Prostate gland (tissue), 2 donors: ENCODE measurements around the gene SUFU.

Source experiments
- POLR2A ChIP-seq: fragments of 450-650 bp; IDR thresholded peaks from one replicate; pipeline ENCODE4 v1.6.1; 2016; ENCODE audit warnings: antibody characterized with exemption, mild to moderate bottlenecking
- POLR2AphosphoS5 ChIP-seq: sonication (generic); formaldehyde crosslinking; IDR thresholded peaks from one replicate; pipeline ENCODE4 v1.6.1; 2017; ENCODE audit warnings: antibody characterized with exemption
- TF ChIP-seq, protein P1 (sequence below), 4 experiments: fragments of 200-600 bp in 2 of 4; fragments of 450-650 bp in 2 of 4; sonication (generic) in 2 of 4; IDR thresholded peaks; 1 replicate in 3 of 4; 2 replicates in 1 of 4; pipeline ENCODE4 v1.5.1; 2016 to 2019; ENCODE audit warnings: antibody characterized with exemption in 4 of 4, mild to moderate bottlenecking in 2 of 4, moderate library complexity in 2 of 4

DNA sequence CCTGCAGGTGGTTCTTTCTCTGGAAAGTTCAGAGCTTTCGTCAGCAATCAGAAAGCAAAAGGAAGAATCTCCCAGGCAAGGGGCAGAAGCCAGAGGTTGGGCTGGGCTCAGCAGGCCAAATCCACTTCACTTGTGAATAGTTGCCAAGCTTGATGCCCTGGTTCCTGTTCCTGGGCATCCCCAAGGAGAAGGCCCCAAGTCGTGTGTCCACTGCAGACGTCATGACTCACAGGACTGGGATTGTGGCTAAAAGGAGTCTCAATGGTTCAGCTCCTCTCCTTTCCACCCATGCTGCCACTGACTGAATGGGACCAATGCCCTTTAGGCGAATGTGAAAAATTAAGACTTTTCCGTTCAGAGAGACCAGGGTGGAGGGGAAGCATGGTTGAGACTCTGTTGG lies 101.9 kb downstream of the SUFU start:
- TF ChIP-seq, protein P1, sequence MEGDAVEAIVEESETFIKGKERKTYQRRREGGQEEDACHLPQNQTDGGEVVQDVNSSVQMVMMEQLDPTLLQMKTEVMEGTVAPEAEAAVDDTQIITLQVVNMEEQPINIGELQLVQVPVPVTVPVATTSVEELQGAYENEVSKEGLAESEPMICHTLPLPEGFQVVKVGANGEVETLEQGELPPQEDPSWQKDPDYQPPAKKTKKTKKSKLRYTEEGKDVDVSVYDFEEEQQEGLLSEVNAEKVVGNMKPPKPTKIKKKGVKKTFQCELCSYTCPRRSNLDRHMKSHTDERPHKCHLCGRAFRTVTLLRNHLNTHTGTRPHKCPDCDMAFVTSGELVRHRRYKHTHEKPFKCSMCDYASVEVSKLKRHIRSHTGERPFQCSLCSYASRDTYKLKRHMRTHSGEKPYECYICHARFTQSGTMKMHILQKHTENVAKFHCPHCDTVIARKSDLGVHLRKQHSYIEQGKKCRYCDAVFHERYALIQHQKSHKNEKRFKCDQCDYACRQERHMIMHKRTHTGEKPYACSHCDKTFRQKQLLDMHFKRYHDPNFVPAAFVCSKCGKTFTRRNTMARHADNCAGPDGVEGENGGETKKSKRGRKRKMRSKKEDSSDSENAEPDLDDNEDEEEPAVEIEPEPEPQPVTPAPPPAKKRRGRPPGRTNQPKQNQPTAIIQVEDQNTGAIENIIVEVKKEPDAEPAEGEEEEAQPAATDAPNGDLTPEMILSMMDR (IDR thresholded peaks at IDR 0.05): no peak
- TF ChIP-seq POLR2A: no peak
- TF ChIP-seq POLR2AphosphoS5: no peak
